PC-3 (cell line): ENCODE measurements around the gene MRPL1. TPM values are rescaled to one million over a fixed set of nuclear protein-coding genes. Genes with fewer than 3 reads are reported as not detected.

Experiments used
- ATAC-seq: fragments of 200-7000 bp; cut with Tn5 transposase; 2 replicates; pipeline ENCODE4 v1.9.1; 2020; ENCODE audit warnings: mild to moderate bottlenecking, moderate library complexity
- BruUV-seq: library from RNA; stranded (reverse); fragments of 400-500 nt; replicated peaks from 2 replicates; lab custom pipeline; 2021; lab: Mats Ljungman, UMichigan
- CTCF ChIA-PET: fragments of 300-600 bp; sonication (Branson Sonifier 250); formaldehyde crosslinking; loops from one replicate; lab custom pipeline; 2022; ENCODE audit warnings: antibody characterized with exemption; lab: Charles Lee
- POLR2A ChIA-PET: fragments of 300-600 bp; sonication (Branson Sonifier 250); formaldehyde crosslinking; loops from one replicate; lab custom pipeline; 2022; ENCODE audit warnings: antibody characterized with exemption; ENCODE audit not compliant: unreplicated experiment; lab: Charles Lee
- DNase-seq: peaks from one replicate; pipeline ENCODE4 v3.0.0-alpha.2; 2015
- H2AFZ ChIP-seq: fragments of 300-600 bp; sonication (generic); 2 replicates; pipeline ENCODE4 v1.6.0; 2016; ENCODE audit warnings: antibody characterized with exemption, low read length
- H3F3A ChIP-seq: fragments of 300-600 bp; sonication (generic); one replicate; pipeline ENCODE4 v1.6.0; 2017; ENCODE audit warnings: antibody characterized with exemption, low read length, control low read depth, mild to moderate bottlenecking; ENCODE audit not compliant: unreplicated experiment
- H3K27ac ChIP-seq: fragments of 300-600 bp; sonication (generic); 2 replicates; pipeline ENCODE4 v1.5.1; 2016; ENCODE audit warnings: mild to moderate bottlenecking, low read length
- H3K27me3 ChIP-seq: fragments of 300-600 bp; sonication (generic); 2 replicates; pipeline ENCODE4 v1.6.1; 2016; ENCODE audit warnings: low read length, mixed read lengths
- H3K36me3 ChIP-seq: fragments of 300-600 bp; sonication (generic); 2 replicates; pipeline ENCODE4 v1.6.1; 2016; ENCODE audit warnings: low read depth, mixed run types, low read length, mixed read lengths
- H3K4me1 ChIP-seq: fragments of 300-600 bp; sonication (generic); 2 replicates; pipeline ENCODE4 v1.5.1; 2016; ENCODE audit warnings: low read length; ENCODE audit not compliant: insufficient read depth
- H3K4me2 ChIP-seq: fragments of 300-600 bp; sonication (generic); 2 replicates; pipeline ENCODE4 v1.6.0; 2016; ENCODE audit warnings: low read length
- H3K4me3 ChIP-seq: fragments of 300-600 bp; sonication (generic); 2 replicates; pipeline ENCODE4 v1.5.1; 2016; ENCODE audit warnings: mild to moderate bottlenecking, low read length, mixed read lengths
- H3K79me2 ChIP-seq: fragments of 300-600 bp; sonication (generic); 2 replicates; pipeline ENCODE4 v1.6.1; 2017; ENCODE audit warnings: low read length, mixed read lengths
- H3K9ac ChIP-seq: fragments of 300-600 bp; sonication (generic); 2 replicates; pipeline ENCODE4 v1.6.0; 2016; ENCODE audit warnings: mild to moderate bottlenecking, low read length
- H3K9me2 ChIP-seq: fragments of 300-600 bp; sonication (generic); replicated peaks from 2 replicates; pipeline ENCODE4 v1.6.1; 2016; ENCODE audit warnings: mixed run types, low read length, mixed read lengths
- H3K9me3 ChIP-seq: fragments of 300-600 bp; sonication (generic); 2 replicates; pipeline ENCODE4 v1.6.1; 2016; ENCODE audit warnings: low read length, mixed read lengths
- H4K20me1 ChIP-seq: fragments of 300-600 bp; sonication (generic); 2 replicates; pipeline ENCODE4 v1.6.1; 2016; ENCODE audit warnings: low read length, mixed read lengths
- EZH2 ChIP-seq: fragments of 300-600 bp; sonication (generic); IDR thresholded peaks from one replicate; pipeline ENCODE4 v1.6.1; 2017; ENCODE audit warnings: antibody characterized with exemption, mild to moderate bottlenecking, low read length; ENCODE audit not compliant: unreplicated experiment
- EZH2phosphoT487 ChIP-seq: fragments of 300-600 bp; sonication (generic); IDR thresholded peaks from 2 replicates; pipeline ENCODE4 v1.6.1; 2018; ENCODE audit warnings: mild to moderate bottlenecking, antibody characterized with exemption, low read length, borderline replicate concordance
- intact Hi-C: fragments of 100-400 bp; cut with micrococcal nuclease; formaldehyde crosslinking; loops from 2 replicates; pipeline ENCODE4 v1.9.0; 2023
- total RNA-seq: library from RNA; depleted of rRNA; stranded (reverse); fragments of >200 nt; gene quantifications from 2 replicates; pipeline ENCODE4 v1.2.3, GENCODE V29; 2014
- TF ChIP-seq, protein P1 (sequence below): fragments of 300-600 bp; sonication (generic); conservative IDR thresholded peaks from 2 replicates; pipeline ENCODE4 v1.5.1; 2017; ENCODE audit warnings: antibody characterized with exemption, low read depth, mild to moderate bottlenecking, low read length

Gene MRPL1
- total RNA-seq, 1 experiment from 2014 or later = 23.0 TPM

- no peaks in the 10 kb centered on the region for H3K9me2 ChIP-seq
- no peak overlapping the region for H3K4me2 ChIP-seq
- H4K20me1 ChIP-seq = no peaks in the 10 kb centered on the region
- no peak overlapping the region for H3K9ac ChIP-seq
- H3K79me2 ChIP-seq = no peaks in the 10 kb centered on the region
- no peaks in the 10 kb centered on the region for H3K9me3 ChIP-seq
- H3K4me1 ChIP-seq = no peaks in the 10 kb centered on the region
- no peaks in the 10 kb centered on the region for H3F3A ChIP-seq
- no peak overlapping the region for H3K27ac ChIP-seq
- DNase-seq (no peak), ATAC-seq (no peak)
- intact Hi-C loops = loop anchor here (1.0 kb wide), 1 partner anchor 558 kb away; no protein-coding TSS in a partner anchor
- TF ChIP-seq, protein P1, sequence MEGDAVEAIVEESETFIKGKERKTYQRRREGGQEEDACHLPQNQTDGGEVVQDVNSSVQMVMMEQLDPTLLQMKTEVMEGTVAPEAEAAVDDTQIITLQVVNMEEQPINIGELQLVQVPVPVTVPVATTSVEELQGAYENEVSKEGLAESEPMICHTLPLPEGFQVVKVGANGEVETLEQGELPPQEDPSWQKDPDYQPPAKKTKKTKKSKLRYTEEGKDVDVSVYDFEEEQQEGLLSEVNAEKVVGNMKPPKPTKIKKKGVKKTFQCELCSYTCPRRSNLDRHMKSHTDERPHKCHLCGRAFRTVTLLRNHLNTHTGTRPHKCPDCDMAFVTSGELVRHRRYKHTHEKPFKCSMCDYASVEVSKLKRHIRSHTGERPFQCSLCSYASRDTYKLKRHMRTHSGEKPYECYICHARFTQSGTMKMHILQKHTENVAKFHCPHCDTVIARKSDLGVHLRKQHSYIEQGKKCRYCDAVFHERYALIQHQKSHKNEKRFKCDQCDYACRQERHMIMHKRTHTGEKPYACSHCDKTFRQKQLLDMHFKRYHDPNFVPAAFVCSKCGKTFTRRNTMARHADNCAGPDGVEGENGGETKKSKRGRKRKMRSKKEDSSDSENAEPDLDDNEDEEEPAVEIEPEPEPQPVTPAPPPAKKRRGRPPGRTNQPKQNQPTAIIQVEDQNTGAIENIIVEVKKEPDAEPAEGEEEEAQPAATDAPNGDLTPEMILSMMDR = no peak
- TF ChIP-seq EZH2phosphoT487 (no peak), EZH2 (no peak)
- CTCF ChIA-PET = no interaction called here
- H3K36me3 ChIP-seq = no peaks in the 10 kb centered on the region; the same call in 1 of the 2 replicates
- no peaks in the 10 kb centered on the region for H3K27me3 ChIP-seq
- H2AFZ ChIP-seq = no peak overlapping the region
- H3K4me3 ChIP-seq = no peak overlapping the region
- POLR2A ChIA-PET = no interaction called here
- BruUV-seq = no TSS peak
Observed at GRCh38 chr4:77958897-77959296, 96.3 kb downstream of the MRPL1 start.

- no peaks in the 10 kb centered on the region for H3K36me3 ChIP-seq
- no peak overlapping the region for H3K9ac ChIP-seq
- H3K9me3 ChIP-seq = no peaks in the 10 kb centered on the region
- no peak for TF ChIP-seq EZH2phosphoT487
- TF ChIP-seq, protein P1 = peak; percentile 68
- no peaks in the 10 kb centered on the region for H3K79me2 ChIP-seq
- no TSS peak for BruUV-seq
- intact Hi-C loops = loop anchor here (1.0 kb wide), 1 partner anchor 558 kb away; no protein-coding TSS in a partner anchor
- H3K27ac ChIP-seq = no peak overlapping the region
- no peaks in the 10 kb centered on the region for H4K20me1 ChIP-seq
- CTCF ChIA-PET = interaction anchor here (0.6 kb wide), 1 partner anchor 100 kb away, joined by 3 read pairs; no protein-coding TSS in a partner anchor
- H3K4me3 ChIP-seq = no peak overlapping the region
- ATAC-seq (no peak), DNase-seq (peak; percentile 64)
- H2AFZ ChIP-seq = no peak overlapping the region
- no peaks in the 10 kb centered on the region for H3K4me1 ChIP-seq
- POLR2A ChIA-PET = no interaction called here
- H3F3A ChIP-seq = no peaks in the 10 kb centered on the region
- no peak overlapping the region for H3K4me2 ChIP-seq
- H3K9me2 ChIP-seq = no peaks in the 10 kb centered on the region
- H3K27me3 ChIP-seq = no peaks in the 10 kb centered on the region
Observed at GRCh38 chr4:77959566-77960338, 97.1 kb downstream of the MRPL1 start.

GRCh38 chr4:77960367-77960766 lies 97.7 kb downstream of the MRPL1 start:
- H3F3A ChIP-seq = no peaks in the 10 kb centered on the region
- H3K9me2 ChIP-seq = no peaks in the 10 kb centered on the region
- no TSS peak for BruUV-seq
- CTCF ChIA-PET = interaction anchor here (0.6 kb wide), 1 partner anchor 99 kb away, joined by 3 read pairs; no protein-coding TSS in a partner anchor
- no peak overlapping the region for H3K9ac ChIP-seq
- POLR2A ChIA-PET = no interaction called here
- H3K36me3 ChIP-seq = no peaks in the 10 kb centered on the region
- H3K27ac ChIP-seq = no peak overlapping the region
- H4K20me1 ChIP-seq = no peaks in the 10 kb centered on the region
- no peak overlapping the region for H3K4me2 ChIP-seq
- no peak overlapping the region for H2AFZ ChIP-seq
- ATAC-seq (no peak), DNase-seq (no peak)
- no peaks in the 10 kb centered on the region for H3K9me3 ChIP-seq
- intact Hi-C loops = no loop called here
- no peaks in the 10 kb centered on the region for H3K27me3 ChIP-seq
- no peak overlapping the region for H3K4me3 ChIP-seq
- TF ChIP-seq EZH2phosphoT487 (no peak), EZH2 (no peak)
- TF ChIP-seq, protein P1 = no peak
- H3K4me1 ChIP-seq = no peaks in the 10 kb centered on the region
- H3K79me2 ChIP-seq = no peaks in the 10 kb centered on the region
